Testis (tissue), 3 donors: Measurements from ENCODE around the gene TOMM40L. TPM values are rescaled to one million over a fixed set of nuclear protein-coding genes. Genes with fewer than 3 reads are reported as not detected.

ENCODE experiments used
- DNase-seq: peaks from one replicate; pipeline ENCODE4 v3.0.0-alpha.2; 2019
- H3K27ac ChIP-seq, 2 donors: fragments of 200-600 bp; sonication (generic); one replicate each; pipeline ENCODE4 v1.5.1; 2019
- H3K27me3 ChIP-seq: fragments of 200-600 bp; sonication (generic); one replicate; pipeline ENCODE4 v1.5.1; 2019
- H3K36me3 ChIP-seq: fragments of 200-600 bp; sonication (generic); one replicate; pipeline ENCODE4 v1.5.1; 2017; ENCODE audit warnings: low read depth; ENCODE audit errors: missing control alignments
- H3K4me1 ChIP-seq: fragments of 200-600 bp; sonication (generic); one replicate; pipeline ENCODE4 v1.5.1; 2019
- H3K4me3 ChIP-seq, 2 donors: fragments of 200-600 bp; sonication (generic); one replicate each; pipeline ENCODE4 v1.5.1; 2017 to 2019
- H3K9me3 ChIP-seq: fragments of 200-600 bp; sonication (generic); one replicate; pipeline ENCODE4 v1.5.1; 2017
- POLR2A ChIP-seq: fragments of 450-650 bp; IDR thresholded peaks from one replicate; pipeline ENCODE4 v1.6.1; 2017; ENCODE audit warnings: antibody characterized with exemption, mild to moderate bottlenecking, moderate library complexity
- WGBS, 2 donors: methylation state at CpG; one replicate each; pipeline ENCODE4 v1.1.5; 2018; 5-methylcytosine and 5-hydroxymethylcytosine counted together
- intact Hi-C: fragments of 100-400 bp; cut with DNase I; formaldehyde crosslinking; loops from one replicate; pipeline ENCODE4 v1.15.1; 2023; ENCODE audit warnings: low total_unique reads
- polyA plus RNA-seq: library from polyadenylated mRNA; stranded (reverse); fragments of 350-450 nt; fragmentation: Illumina TruSeq; extraction: RNeasy Lipid Tissue Mini Kit (QIAGEN cat#74804); gene quantifications from one replicate; pipeline ENCODE4 v1.2.3, GENCODE V29; 2014; ENCODE audit warnings: low read depth, low replicate concordance; ENCODE audit not compliant: insufficient read depth
- total RNA-seq, 2 donors: library from RNA; depleted of rRNA; stranded (reverse); fragments of >200 nt; gene quantifications; one replicate each; pipeline ENCODE4 v1.2.3, GENCODE V29; 2016
- TF ChIP-seq, protein P1 (sequence below), 3 experiments: fragments of 450-650 bp in 2 of 3; fragments of 200-600 bp in 1 of 3; sonication (generic) in 1 of 3; IDR thresholded peaks; one replicate each; pipeline ENCODE4 v1.5.1; 2016 to 2019; ENCODE audit warnings: antibody characterized with exemption in 3 of 3, mild to moderate bottlenecking in 2 of 3, moderate library complexity in 1 of 3

Gene TOMM40L
- total and polyA plus RNA-seq, 3 donors from 2014 or later, result 4.7 to 7.5 (median 6.0) TPM

DNA sequence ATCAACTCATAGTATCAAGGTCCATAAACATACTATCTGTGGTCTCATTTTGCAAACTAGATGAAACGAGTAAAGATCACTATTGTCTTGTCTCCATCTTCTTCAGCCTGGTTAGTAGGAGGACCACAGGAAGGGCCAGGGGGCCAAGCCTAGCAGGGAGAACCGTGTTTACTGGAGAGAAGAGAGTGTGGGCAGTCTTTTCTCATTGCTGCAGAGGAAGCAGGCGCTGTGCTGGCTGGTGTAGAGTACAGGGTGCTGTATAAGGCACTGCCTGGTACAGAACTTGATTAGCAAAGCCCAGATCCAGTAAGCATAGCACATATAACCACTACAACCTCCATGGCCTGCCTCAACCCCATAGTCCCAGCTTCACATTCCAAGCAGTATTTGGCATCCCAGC, 38.5 kb upstream of the TOMM40L start:
- H3K9me3 ChIP-seq, result no peaks in the 10 kb centered on the region
- no peaks in the 10 kb centered on the region for H3K36me3 ChIP-seq
- no peak overlapping the region for H3K27ac ChIP-seq
- H3K4me1 ChIP-seq, result no peaks in the 10 kb centered on the region
- H3K4me3 ChIP-seq, result no peak overlapping the region
- WGBS, 2 donors, result 82 to 83% methylated on average over 3 of the region's 3 CpGs
- no peaks in the 10 kb centered on the region for H3K27me3 ChIP-seq
- DNase-seq, result no peak
- no peak for TF ChIP-seq POLR2A
- TF ChIP-seq, protein P1, sequence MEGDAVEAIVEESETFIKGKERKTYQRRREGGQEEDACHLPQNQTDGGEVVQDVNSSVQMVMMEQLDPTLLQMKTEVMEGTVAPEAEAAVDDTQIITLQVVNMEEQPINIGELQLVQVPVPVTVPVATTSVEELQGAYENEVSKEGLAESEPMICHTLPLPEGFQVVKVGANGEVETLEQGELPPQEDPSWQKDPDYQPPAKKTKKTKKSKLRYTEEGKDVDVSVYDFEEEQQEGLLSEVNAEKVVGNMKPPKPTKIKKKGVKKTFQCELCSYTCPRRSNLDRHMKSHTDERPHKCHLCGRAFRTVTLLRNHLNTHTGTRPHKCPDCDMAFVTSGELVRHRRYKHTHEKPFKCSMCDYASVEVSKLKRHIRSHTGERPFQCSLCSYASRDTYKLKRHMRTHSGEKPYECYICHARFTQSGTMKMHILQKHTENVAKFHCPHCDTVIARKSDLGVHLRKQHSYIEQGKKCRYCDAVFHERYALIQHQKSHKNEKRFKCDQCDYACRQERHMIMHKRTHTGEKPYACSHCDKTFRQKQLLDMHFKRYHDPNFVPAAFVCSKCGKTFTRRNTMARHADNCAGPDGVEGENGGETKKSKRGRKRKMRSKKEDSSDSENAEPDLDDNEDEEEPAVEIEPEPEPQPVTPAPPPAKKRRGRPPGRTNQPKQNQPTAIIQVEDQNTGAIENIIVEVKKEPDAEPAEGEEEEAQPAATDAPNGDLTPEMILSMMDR (IDR thresholded peaks at IDR 0.05), result no peak
- intact Hi-C loops, result no loop called here

DNA sequence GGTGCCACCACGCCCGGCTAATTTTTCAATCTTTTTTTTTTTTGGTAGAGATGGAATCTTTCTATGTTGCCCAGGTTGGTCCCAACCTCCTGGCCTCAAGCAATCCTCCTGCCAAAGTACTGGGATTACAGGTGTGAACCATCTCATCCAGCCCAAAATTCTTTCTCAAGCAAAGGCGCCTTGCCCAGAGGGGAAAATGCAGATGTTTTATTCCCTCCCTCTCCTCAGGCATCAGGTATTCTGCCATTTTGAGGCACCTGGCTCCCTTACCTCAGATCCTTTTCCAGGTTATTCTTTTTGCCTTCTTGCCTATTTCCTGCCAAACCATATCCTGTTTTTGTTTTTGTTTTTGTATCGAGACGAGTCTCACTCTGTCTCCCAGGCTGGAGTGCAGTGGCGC, 37.5 kb upstream of the TOMM40L start:
- Histone ChIP-seq H3K36me3 (no peaks in the 10 kb centered on the region), H3K9me3 (no peaks in the 10 kb centered on the region), H3K4me1 (peaks cover 3% of the 10 kb centered on the region), H3K27ac (no peak overlapping the region), H3K4me3 (no peak overlapping the region), H3K27me3 (no peaks in the 10 kb centered on the region)
- 82 to 84% methylated on average over 6 of the region's 6 CpGs for WGBS, 2 donors
- no peak for TF ChIP-seq POLR2A
- TF ChIP-seq, protein P1 (IDR thresholded peaks at IDR 0.05), result no peak
- intact Hi-C loops, result no loop called here
- no peak for DNase-seq

- WGBS, 2 donors, result 93 to 98% methylated on average over 5 of the region's 5 CpGs
- no peak overlapping the region for H3K27ac ChIP-seq
- no peak overlapping the region for H3K4me3 ChIP-seq
- TF ChIP-seq, protein P1 (IDR thresholded peaks at IDR 0.05), result no peak
- no peak for TF ChIP-seq POLR2A
- no peaks in the 10 kb centered on the region for H3K36me3 ChIP-seq
- DNase-seq, result no peak
- intact Hi-C loops, result no loop called here
- no peaks in the 10 kb centered on the region for H3K9me3 ChIP-seq
- H3K27me3 ChIP-seq, result no peaks in the 10 kb centered on the region
- peaks cover 3% of the 10 kb centered on the region for H3K4me1 ChIP-seq
Measured at GRCh38 chr1:161189036-161189435, 36.8 kb upstream of the TOMM40L start.

GRCh38 chr1:161190962-161191521, 34.8 kb upstream of the TOMM40L start:
- no peak for TF ChIP-seq POLR2A
- TF ChIP-seq, protein P1 (IDR thresholded peaks at IDR 0.05), result no peak
- H3K27me3 ChIP-seq, result no peaks in the 10 kb centered on the region
- no peak for DNase-seq
- peaks cover 3% of the 10 kb centered on the region for H3K4me1 ChIP-seq
- no peak overlapping the region for H3K4me3 ChIP-seq
- no peaks in the 10 kb centered on the region for H3K9me3 ChIP-seq
- intact Hi-C loops, result no loop called here
- 78 to 88% methylated on average over 17 to 18 of the region's 22 CpGs for WGBS, 2 donors
- H3K27ac ChIP-seq, result no peak overlapping the region
- H3K36me3 ChIP-seq, result no peaks in the 10 kb centered on the region

DNA sequence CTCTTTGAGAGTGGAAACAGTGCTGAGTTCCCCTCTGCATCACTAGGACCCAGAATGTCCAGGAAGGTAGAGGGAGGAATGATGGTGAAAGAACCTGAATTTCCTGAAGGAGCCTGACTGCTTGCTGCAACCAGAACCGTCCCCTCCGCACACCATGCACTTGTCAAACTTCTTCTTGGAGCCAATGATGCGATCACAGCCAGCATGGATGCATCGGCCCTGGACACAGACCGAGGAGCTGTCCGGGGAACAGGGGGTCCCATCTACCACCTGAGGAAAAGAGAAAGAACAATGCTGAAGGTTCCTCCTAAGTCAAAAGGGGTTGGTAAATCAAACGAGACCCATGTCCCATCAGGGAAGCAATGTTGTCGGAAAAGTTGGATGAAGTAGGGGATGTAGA, 33.9 kb upstream of the TOMM40L start:
- Histone ChIP-seq H3K27me3 (no peaks in the 10 kb centered on the region), H3K4me3 (no peak overlapping the region), H3K4me1 (peaks cover 10% of the 10 kb centered on the region), H3K27ac (no peak overlapping the region), H3K36me3 (no peaks in the 10 kb centered on the region), H3K9me3 (no peaks in the 10 kb centered on the region)
- DNase-seq, result no peak
- intact Hi-C loops, result no loop called here
- WGBS, 2 donors, result 81 to 84% methylated on average over 8 of the region's 8 CpGs
- no peak for TF ChIP-seq POLR2A
